ENCODE measurements around the gene CISTR. TPM values are rescaled to one million over a fixed set of nuclear protein-coding genes. Genes with fewer than 3 reads are reported as not detected.

Gene CISTR
- polyA plus RNA-seq, 1 donor from 2014 or later, result not detected

DNA sequence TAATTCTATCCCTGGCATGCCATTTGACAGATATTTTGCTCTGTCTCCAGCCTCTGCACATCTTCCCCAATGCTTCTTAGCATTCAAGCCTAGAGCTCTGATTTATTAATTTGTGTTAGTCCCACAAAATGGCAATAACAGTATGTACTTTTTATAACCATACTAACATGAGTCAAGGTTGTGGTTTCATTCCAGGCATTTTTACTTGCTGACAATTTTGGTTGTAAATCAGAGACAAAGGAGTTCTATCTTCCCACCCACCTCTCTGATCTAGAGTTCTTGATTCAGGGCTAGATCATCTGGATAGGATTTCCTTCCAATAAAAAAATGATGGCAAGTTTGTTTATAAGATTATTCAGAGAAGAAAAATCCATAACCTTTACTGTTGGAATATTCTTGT lies 18.5 kb upstream of the CISTR start:
- Histone ChIP-seq H2AFZ (ENCODE audit: low read depth, low read length) (no peak overlapping the region), H3K27ac (ENCODE audit: low read length) (no peak overlapping the region), H3K36me3 (ENCODE audit: insufficient read depth, low read length) (no peaks in the 10 kb centered on the region), H3F3A (ENCODE audit: insufficient read depth, low read length, poor library complexity, severe bottlenecking) (no peaks in the 10 kb centered on the region), H3K4me2 (ENCODE audit: low read length) (no peak overlapping the region), H3K79me2 (replicated peaks; ENCODE audit: insufficient read depth, low read length) (no peaks in the 10 kb centered on the region), H3K9me3 (ENCODE audit: low read length) (no peaks in the 10 kb centered on the region), H4K20me1 (ENCODE audit: insufficient read depth) (no peaks in the 10 kb centered on the region), H3K27me3 (ENCODE audit: insufficient read depth, low read depth, low read length) (peaks cover 5% of the 10 kb centered on the region), H3K9ac (ENCODE audit: low read length) (no peak overlapping the region), H3K9me2 (ENCODE audit: insufficient read depth, low read length) (no peaks in the 10 kb centered on the region), H3K4me3 (ENCODE audit: low read length) (no peak overlapping the region)
- no peak for TF ChIP-seq POLR2AphosphoS5 (IDR thresholded peaks at IDR 0.05)
- TF ChIP-seq MXI1 (conservative IDR thresholded peaks at IDR 0.05; ENCODE audit: poor library complexity, severe bottlenecking), result no peak
- no peak for TF ChIP-seq REST (IDR thresholded peaks at IDR 0.05; ENCODE audit: borderline replicate concordance)
- no peak for TF ChIP-seq CTCF (IDR thresholded peaks at IDR 0.05; ENCODE audit: poor library complexity, severe bottlenecking)
- no peak for TF ChIP-seq EP300 (conservative IDR thresholded peaks at IDR 0.05; ENCODE audit: poor library complexity, severe bottlenecking)
- no peak for TF ChIP-seq RAD21 (conservative IDR thresholded peaks at IDR 0.05)
- TF ChIP-seq SMC3 (conservative IDR thresholded peaks at IDR 0.05; ENCODE audit: poor library complexity), result no peak
- TF ChIP-seq EZH2 (IDR thresholded peaks at IDR 0.05; ENCODE audit: borderline replicate concordance, insufficient read depth, low read length, poor library complexity, severe bottlenecking), result no peak
- no peak for TF ChIP-seq TAF1 (IDR thresholded peaks at IDR 0.05; ENCODE audit: low read depth)

GRCh38 chr12:53768976-53769375 lies 17.2 kb upstream of the CISTR start:
- Histone ChIP-seq H3K9me2 (ENCODE audit: insufficient read depth, low read length) (no peaks in the 10 kb centered on the region), H3K4me3 (ENCODE audit: low read length) (no peak overlapping the region), H3K9me3 (ENCODE audit: low read length) (no peaks in the 10 kb centered on the region), H3F3A (ENCODE audit: insufficient read depth, low read length, poor library complexity, severe bottlenecking) (no peaks in the 10 kb centered on the region), H3K27ac (ENCODE audit: low read length) (no peak overlapping the region), H4K20me1 (ENCODE audit: insufficient read depth) (no peaks in the 10 kb centered on the region), H3K27me3 (ENCODE audit: insufficient read depth, low read depth, low read length) (peaks cover 5% of the 10 kb centered on the region), H2AFZ (ENCODE audit: low read depth, low read length) (no peak overlapping the region), H3K9ac (ENCODE audit: low read length) (no peak overlapping the region), H3K4me2 (ENCODE audit: low read length) (no peak overlapping the region), H3K79me2 (replicated peaks; ENCODE audit: insufficient read depth, low read length) (no peaks in the 10 kb centered on the region), H3K36me3 (ENCODE audit: insufficient read depth, low read length) (no peaks in the 10 kb centered on the region)
- no peak for TF ChIP-seq REST (IDR thresholded peaks at IDR 0.05; ENCODE audit: borderline replicate concordance)
- TF ChIP-seq TAF1 (IDR thresholded peaks at IDR 0.05; ENCODE audit: low read depth), result no peak
- TF ChIP-seq EZH2 (IDR thresholded peaks at IDR 0.05; ENCODE audit: borderline replicate concordance, insufficient read depth, low read length, poor library complexity, severe bottlenecking), result no peak
- no peak for TF ChIP-seq CTCF (IDR thresholded peaks at IDR 0.05; ENCODE audit: poor library complexity, severe bottlenecking)
- TF ChIP-seq EP300 (conservative IDR thresholded peaks at IDR 0.05; ENCODE audit: poor library complexity, severe bottlenecking), result no peak
- TF ChIP-seq POLR2AphosphoS5 (IDR thresholded peaks at IDR 0.05), result no peak

Data from neural cell (in vitro differentiated cells).